Left lobe of liver (tissue), 1 donor: ENCODE data around the gene PVR. TPM values are rescaled to one million over a fixed set of nuclear protein-coding genes. Genes with fewer than 3 reads are reported as not detected.

Source experiments
- total RNA-seq: library from RNA; stranded (reverse); gene quantifications from one replicate; pipeline ENCODE4 v1.2.1, GENCODE V29; 2021
- donor health status: DM: no; HTN: yes; CAD: no.

Gene PVR
- total RNA-seq, 1 donor from 2014 or later = 29.6 TPM

Other genes with a start within 250 kb of the PVR start
- gene ZNF285, start 242.3 kb upstream of the PVR start, total RNA-seq = 0.70 TPM
- 1.2 TPM for gene ZNF229, start 195.4 kb upstream of the PVR start, total RNA-seq
- 4.3 TPM for gene ZNF180, start 143.4 kb upstream of the PVR start, total RNA-seq
- gene CEACAM20, start 114.2 kb upstream of the PVR start, total RNA-seq = not detected
- 7.0 TPM for gene IGSF23, start 30.3 kb upstream of the PVR start, total RNA-seq
- gene CEACAM19, start 27.6 kb downstream of the PVR start, total RNA-seq = 5.6 TPM
- not detected for gene CEACAM16, start 55.2 kb downstream of the PVR start, total RNA-seq
- 30.8 TPM for gene BCL3, start 104.8 kb downstream of the PVR start, total RNA-seq
- 14.0 TPM for gene CBLC, start 134.0 kb downstream of the PVR start, total RNA-seq
- 40.7 TPM for gene BCAM, start 165.2 kb downstream of the PVR start, total RNA-seq
- gene NECTIN2, start 202.4 kb downstream of the PVR start, total RNA-seq = 70.4 TPM
- gene TOMM40, start 247.3 kb downstream of the PVR start, total RNA-seq = 28.8 TPM